Measurements from ENCODE around the gene EXOC4.

The EXOC4 gene

GRCh38 chr7:133674079-133674763 is 421.3 kb downstream of the EXOC4 start:
- H3K36me3 ChIP-seq (ENCODE audit: control insufficient read depth, insufficient read depth, low read length) = no peaks in the 10 kb centered on the region
- TF ChIP-seq, protein P1, sequence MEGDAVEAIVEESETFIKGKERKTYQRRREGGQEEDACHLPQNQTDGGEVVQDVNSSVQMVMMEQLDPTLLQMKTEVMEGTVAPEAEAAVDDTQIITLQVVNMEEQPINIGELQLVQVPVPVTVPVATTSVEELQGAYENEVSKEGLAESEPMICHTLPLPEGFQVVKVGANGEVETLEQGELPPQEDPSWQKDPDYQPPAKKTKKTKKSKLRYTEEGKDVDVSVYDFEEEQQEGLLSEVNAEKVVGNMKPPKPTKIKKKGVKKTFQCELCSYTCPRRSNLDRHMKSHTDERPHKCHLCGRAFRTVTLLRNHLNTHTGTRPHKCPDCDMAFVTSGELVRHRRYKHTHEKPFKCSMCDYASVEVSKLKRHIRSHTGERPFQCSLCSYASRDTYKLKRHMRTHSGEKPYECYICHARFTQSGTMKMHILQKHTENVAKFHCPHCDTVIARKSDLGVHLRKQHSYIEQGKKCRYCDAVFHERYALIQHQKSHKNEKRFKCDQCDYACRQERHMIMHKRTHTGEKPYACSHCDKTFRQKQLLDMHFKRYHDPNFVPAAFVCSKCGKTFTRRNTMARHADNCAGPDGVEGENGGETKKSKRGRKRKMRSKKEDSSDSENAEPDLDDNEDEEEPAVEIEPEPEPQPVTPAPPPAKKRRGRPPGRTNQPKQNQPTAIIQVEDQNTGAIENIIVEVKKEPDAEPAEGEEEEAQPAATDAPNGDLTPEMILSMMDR (IDR thresholded peaks at IDR 0.05; ENCODE audit: insufficient read depth, low read length, poor library complexity, severe bottlenecking) = no peak
- H3K4me3 ChIP-seq (replicated peaks; ENCODE audit: low read depth, low read length) = no peak overlapping the region
- H3K27me3 ChIP-seq (replicated peaks; ENCODE audit: control insufficient read depth, insufficient read depth, low read length) = no peaks in the 10 kb centered on the region
- DNase-seq (ENCODE audit: extremely low read depth, insufficient read length) = no peak

GRCh38 chr7:133675510-133676218 is 422.8 kb downstream of the EXOC4 start:
- Histone ChIP-seq H3K27me3 (replicated peaks; ENCODE audit: control insufficient read depth, insufficient read depth, low read length) (no peaks in the 10 kb centered on the region), H3K36me3 (ENCODE audit: control insufficient read depth, insufficient read depth, low read length) (no peaks in the 10 kb centered on the region), H3K4me3 (replicated peaks; ENCODE audit: low read depth, low read length) (no peak overlapping the region)
- TF ChIP-seq, protein P1 (IDR thresholded peaks at IDR 0.05; ENCODE audit: insufficient read depth, low read length, poor library complexity, severe bottlenecking) = no peak
- DNase-seq (ENCODE audit: extremely low read depth, insufficient read length) = no peak

- DNase-seq (ENCODE audit: extremely low read depth, insufficient read length) = no peak
- TF ChIP-seq, protein P1 (IDR thresholded peaks at IDR 0.05; ENCODE audit: insufficient read depth, low read length, poor library complexity, severe bottlenecking) = no peak
- no peaks in the 10 kb centered on the region for H3K36me3 ChIP-seq (ENCODE audit: control insufficient read depth, insufficient read depth, low read length)
- H3K27me3 ChIP-seq (replicated peaks; ENCODE audit: control insufficient read depth, insufficient read depth, low read length) = no peaks in the 10 kb centered on the region
- H3K4me3 ChIP-seq (replicated peaks; ENCODE audit: low read depth, low read length) = no peak overlapping the region
Measured at GRCh38 chr7:133676805-133677370, 424.0 kb downstream of the EXOC4 start.

DNA sequence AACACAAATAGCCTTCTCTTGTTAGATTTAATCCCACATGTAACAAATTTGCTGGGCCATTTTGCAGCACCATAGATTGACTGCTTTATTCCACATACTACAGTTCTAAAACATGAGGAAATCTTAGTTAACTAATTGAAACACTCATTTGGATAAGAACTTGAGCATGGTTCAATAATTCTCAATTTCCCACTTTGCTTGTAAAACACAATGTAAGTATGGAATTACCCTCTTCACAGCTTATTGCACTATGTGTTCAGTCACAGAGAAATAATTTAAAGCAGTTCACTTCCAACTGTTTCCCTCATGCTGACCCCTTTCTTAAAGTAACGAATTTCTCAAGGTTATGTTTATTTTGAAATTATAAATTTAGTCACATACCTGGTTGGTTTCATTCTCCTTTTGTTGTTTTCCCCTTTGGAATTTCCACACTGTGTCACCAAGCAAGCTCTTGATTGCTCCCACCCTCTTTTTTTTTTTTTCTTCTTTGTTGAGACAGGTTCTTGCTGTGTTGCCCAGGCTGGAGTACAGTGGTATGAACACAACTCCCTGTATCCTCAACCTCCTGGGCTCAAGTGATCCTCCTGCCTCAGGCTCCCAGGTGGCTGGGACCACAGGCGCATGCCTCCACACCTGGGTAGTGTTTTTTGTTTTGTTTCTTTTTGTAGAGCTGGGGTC is 425.4 kb downstream of the EXOC4 start:
- Histone ChIP-seq H3K27me3 (replicated peaks; ENCODE audit: control insufficient read depth, insufficient read depth, low read length) (no peaks in the 10 kb centered on the region), H3K4me3 (replicated peaks; ENCODE audit: low read depth, low read length) (no peak overlapping the region), H3K36me3 (ENCODE audit: control insufficient read depth, insufficient read depth, low read length) (no peaks in the 10 kb centered on the region)
- DNase-seq (ENCODE audit: extremely low read depth, insufficient read length) = no peak
- TF ChIP-seq, protein P1 (IDR thresholded peaks at IDR 0.05; ENCODE audit: insufficient read depth, low read length, poor library complexity, severe bottlenecking) = no peak

DNA sequence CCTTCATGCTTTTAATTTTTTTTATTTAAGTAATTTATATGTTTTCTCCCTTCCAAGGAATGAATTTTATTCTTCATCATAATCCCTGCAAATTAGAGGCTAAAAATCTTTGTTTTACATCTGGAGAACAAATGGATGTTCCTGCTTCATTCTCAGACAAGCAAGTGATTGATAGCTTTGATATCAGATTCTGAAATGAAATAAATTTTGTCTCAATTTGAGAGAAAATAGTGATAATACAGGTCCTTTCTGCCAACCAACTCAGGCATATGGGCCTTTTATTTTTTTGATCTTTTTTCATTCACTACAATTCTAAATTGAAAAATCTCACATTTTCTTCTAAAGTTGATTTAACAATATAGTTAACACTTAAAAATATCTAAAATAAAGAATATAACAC is 427.1 kb downstream of the EXOC4 start:
- no peak for DNase-seq (ENCODE audit: extremely low read depth, insufficient read length)
- TF ChIP-seq, protein P1 (IDR thresholded peaks at IDR 0.05; ENCODE audit: insufficient read depth, low read length, poor library complexity, severe bottlenecking) = no peak
- Histone ChIP-seq H3K36me3 (ENCODE audit: control insufficient read depth, insufficient read depth, low read length) (no peaks in the 10 kb centered on the region), H3K4me3 (replicated peaks; ENCODE audit: low read depth, low read length) (no peak overlapping the region), H3K27me3 (replicated peaks; ENCODE audit: control insufficient read depth, insufficient read depth, low read length) (no peaks in the 10 kb centered on the region)

Measured in GM06990 (cell line).